K562 (cell line): ENCODE results near the gene CLCNKA. TPM values are rescaled to one million over a fixed set of nuclear protein-coding genes. Genes with fewer than 3 reads are reported as not detected.

Experiments used
- ATAC-seq: fragments of 200-7000 bp; cut with Tn5 transposase; 3 replicates; pipeline ENCODE4 v1.9.1; 2020; ENCODE audit warnings: moderate library complexity
- BruUV-seq: library from RNA; stranded (reverse); fragments of 400-500 nt; replicated peaks from 2 replicates; lab custom pipeline; 2021; lab: Mats Ljungman, UMichigan
- CTCF ChIA-PET: fragments of 300-600 bp; formaldehyde crosslinking; extraction: SDS; loops from one replicate; lab custom pipeline; 2021; ENCODE audit warnings: low intra/inter-chr PET ratio; lab: Yijun Ruan, JAX
- POLR2A ChIA-PET: fragments of 300-600, 350-650 bp; sonication (Branson Sonifier 250); formaldehyde crosslinking; extraction: SDS; loops from one replicate; lab custom pipeline; 2021; ENCODE audit warnings: antibody characterized with exemption, inconsistent platforms; lab: Yijun Ruan, JAX
- DNase-seq, 4 experiments: peaks; one replicate each; pipeline versions ENCODE4 v3.0.0 to v3.0.0-alpha.2; 2011 to 2018; ENCODE audit warnings: low spot score in 3 of 4, mixed read lengths in 3 of 4; ENCODE audit errors: extremely low read depth in 1 of 4
- FAIRE-seq: peaks from 2 replicates; lab custom pipeline; 2011; peaks lifted over from hg19 to GRCh38; lab: Jason Lieb, UNC
- H2AFZ ChIP-seq: 2 replicates; pipeline ENCODE4 v1.6.0; 2011; ENCODE audit warnings: low read depth, low read length, control low read depth, inconsistent platforms
- H3K27ac ChIP-seq: fragments of 200-600 bp; 3 replicates; pipeline ENCODE4 v1.8.0; 2011; ENCODE audit warnings: low read depth, mild to moderate bottlenecking, control low read depth, inconsistent platforms, low read length, moderate library complexity, mixed read lengths; ENCODE audit errors: extremely low read depth
- H3K27me3 ChIP-seq, 2 experiments: fragments of 300-600 bp in 1 of 2; 2 replicates in 1 of 2; 3 replicates in 1 of 2; pipeline versions ENCODE4 v1.6.0 to v1.8.0; 2011; ENCODE audit warnings: inconsistent platforms in 2 of 2, low read length in 2 of 2, mild to moderate bottlenecking in 1 of 2, mixed read lengths in 1 of 2, moderate library complexity in 1 of 2; ENCODE audit not compliant: control insufficient read depth in 2 of 2, insufficient read depth in 2 of 2
- H3K36me3 ChIP-seq: fragments of 300-600 bp; 3 replicates; pipeline ENCODE4 v1.8.0; 2011; ENCODE audit warnings: mild to moderate bottlenecking, low read length, inconsistent platforms; ENCODE audit not compliant: control insufficient read depth, insufficient read depth
- H3K4me1 ChIP-seq, 2 experiments: fragments of 200-600 bp in 1 of 2; replicated peaks in 1 of 2; 2 replicates in 1 of 2; 3 replicates in 1 of 2; pipeline versions ENCODE4 v1.5.1 to v1.8.0; 2011; ENCODE audit warnings: inconsistent platforms in 2 of 2, low read length in 2 of 2, mild to moderate bottlenecking in 1 of 2, mixed read lengths in 1 of 2, moderate library complexity in 1 of 2; ENCODE audit not compliant: control insufficient read depth in 2 of 2, insufficient read depth in 2 of 2
- H3K4me2 ChIP-seq: 2 replicates; pipeline ENCODE4 v1.6.1; 2011; ENCODE audit warnings: low read length, control low read depth, inconsistent platforms, mixed read lengths; ENCODE audit not compliant: insufficient read depth
- H3K4me3 ChIP-seq: fragments of 200-600 bp; sonication (generic), shearing (Covaris generic); 2 replicates; pipeline ENCODE4 v1.5.1; 2016; ENCODE audit warnings: control low read depth, inconsistent platforms
- H3K79me2 ChIP-seq: fragments of 200-600 bp; 3 replicates; pipeline ENCODE4 v1.8.0; 2011; ENCODE audit warnings: low read length, inconsistent platforms; ENCODE audit not compliant: control insufficient read depth, insufficient read depth
- H3K9ac ChIP-seq, 2 experiments: 2 replicates each; pipeline versions ENCODE4 v1.6.0 to v1.6.1; 2011; ENCODE audit warnings: low read depth in 2 of 2, low read length in 2 of 2, control low read depth in 1 of 2, inconsistent platforms in 1 of 2, mild to moderate bottlenecking in 1 of 2, mixed read lengths in 1 of 2; ENCODE audit not compliant: insufficient read depth in 1 of 2
- H3K9me1 ChIP-seq: one replicate; pipeline ENCODE4 v1.6.0; 2011; ENCODE audit warnings: inconsistent platforms, mild to moderate bottlenecking, low read length, moderate library complexity; ENCODE audit not compliant: control insufficient read depth, insufficient read depth
- H3K9me3 ChIP-seq: replicated peaks from 2 replicates; pipeline ENCODE4 v1.5.1; 2011; ENCODE audit warnings: low read depth, low read length, inconsistent platforms; ENCODE audit not compliant: control insufficient read depth, insufficient read depth
- H4K20me1 ChIP-seq: replicated peaks from 2 replicates; pipeline ENCODE4 v1.6.1; 2011; ENCODE audit warnings: low read length, inconsistent platforms, mixed read lengths; ENCODE audit not compliant: control insufficient read depth, insufficient read depth
- CBX5 ChIP-seq: IDR thresholded peaks from 2 replicates; pipeline ENCODE4 v1.6.1; 2014; ENCODE audit warnings: low read depth, borderline replicate concordance
- ETV1 ChIP-seq: fragments of 450-650 bp; conservative IDR thresholded peaks from 2 replicates; pipeline ENCODE4 v1.6.1; 2016; ENCODE audit warnings: missing genetic modification characterization, control low read depth, low read depth, missing compliant biosample characterization
- RBM25 ChIP-seq: fragments of 200-400 bp; formaldehyde crosslinking; IDR thresholded peaks from 2 replicates; pipeline ENCODE4 v1.6.1; 2018; ENCODE audit warnings: low read length, low read depth, moderate library complexity; ENCODE audit not compliant: severe bottlenecking
- RFX1 ChIP-seq: fragments of 450-650 bp; IDR thresholded peaks from 2 replicates; pipeline ENCODE4 v1.6.1; 2016; ENCODE audit warnings: mild to moderate bottlenecking, moderate library complexity
- ZNF121 ChIP-seq: sonication (generic); formaldehyde crosslinking; conservative IDR thresholded peaks from 2 replicates; pipeline ENCODE4 v1.8.0; 2022; ENCODE audit warnings: missing genetic modification reagents
- WGBS: fragments of 100-300 bp; shearing (Covaris generic); methylation state at CpG from one replicate; pipeline ENCODE4 v1.1.6; 2016; ENCODE audit warnings: low coverage, mixed read lengths; ENCODE audit not compliant: insufficient coverage; ENCODE audit errors: missing lambda C conversion rate; 5-methylcytosine and 5-hydroxymethylcytosine counted together
- in situ Hi-C: fragments of 300-500 bp; cut with MboI; formaldehyde crosslinking; loops from 4 replicates; pipeline ENCODE4 v1.15.0; 2018; ENCODE audit warnings: inconsistent platforms, mixed read lengths
- intact Hi-C: fragments of 100-400 bp; cut with micrococcal nuclease; formaldehyde crosslinking; loops from 2 replicates; pipeline ENCODE4 v1.14.2; 2022
- polyA plus RNA-seq, 8 experiments: library from polyadenylated mRNA; depleted of rRNA in 4 of 8; stranded (reverse) in 5 of 8; unstranded in 3 of 8; fragments of >200 nt; fragmentation: Nextera tagmentation in 2 of 8; fragmentation: Illumina TruSeq in 1 of 8; extraction: Ambion mirVana in 2 of 8; extraction: Trizol in 1 of 8; gene quantifications; 2 replicates each; pipeline versions ENCODE4 v1.2.1 to v1.2.3, GENCODE V29; 2011 to 2014; ENCODE audit warnings: inconsistent platforms in 1 of 8, missing spikeins in 1 of 8
- total RNA-seq, 7 experiments: library from RNA; depleted of rRNA in 6 of 7; stranded (reverse); fragments of >200 nt in 6 of 7; fragmentation: Illumina TruSeq in 2 of 7; extraction: Trizol in 2 of 7; gene quantifications; 2 replicates each; pipeline versions ENCODE4 v1.2.1 to v1.2.3, GENCODE V29; 2011 to 2021; ENCODE audit warnings: low replicate concordance in 1 of 7
- TF ChIP-seq, protein P1 (sequence below), 2 experiments: IDR thresholded peaks; 2 replicates each; pipeline ENCODE4 v1.6.1; 2012; ENCODE audit warnings: improper control_type of control experiment in 2 of 2, low read depth in 2 of 2, low read length in 2 of 2, borderline replicate concordance in 1 of 2

Gene CLCNKA
- total and polyA plus RNA-seq, 9 of the 15 experiments (the other 6 are each of a cell fraction or from before 2014, with no cell fraction given), result 0.03 to 0.37 (median 0.10) TPM; not detected in 3

DNA sequence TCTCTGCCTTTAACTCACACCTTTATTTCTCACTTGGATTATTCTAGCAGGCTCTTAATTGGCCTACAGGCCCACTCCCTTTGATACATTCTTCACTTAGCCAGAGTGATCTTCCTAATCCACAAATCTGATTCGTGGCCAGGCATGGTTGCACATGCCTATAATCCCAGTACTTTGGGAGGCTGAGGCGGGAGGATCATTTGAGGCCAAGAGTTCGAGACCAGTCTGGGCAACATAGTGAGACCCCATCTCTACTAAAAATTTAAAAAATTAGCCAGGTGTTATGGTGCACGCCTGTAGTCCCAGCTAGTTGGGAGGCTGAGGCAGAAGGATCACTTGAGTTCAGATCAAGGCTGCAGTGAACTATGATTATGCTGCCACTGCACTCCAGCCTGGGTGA is 48.1 kb upstream of the CLCNKA start:
- ATAC-seq (no peak), DNase-seq (no peak), FAIRE-seq (no peak)
- ChIA-PET POLR2A (interaction anchor here (0.7 to 2.3 kb wide), 3 partner anchors 14 to 180 kb away, joined by 3 to 7 read pairs (median 4); no protein-coding TSS in a partner anchor), CTCF (no interaction called here)
- H3K4me2 ChIP-seq, result no peak overlapping the region
- peaks cover 37% of the 10 kb centered on the region for H3K79me2 ChIP-seq
- no TSS peak for BruUV-seq
- H3K9ac ChIP-seq, result no peak overlapping the region
- in situ Hi-C loops (no loop called here), intact Hi-C loops (no loop called here)
- peaks cover 38% of the 10 kb centered on the region for H3K36me3 ChIP-seq
- WGBS, result 82% methylated on average over 4 of the region's 4 CpGs
- no peaks in the 10 kb centered on the region for H3K9me3 ChIP-seq
- no peaks in the 10 kb centered on the region for H3K27me3 ChIP-seq
- H3K27ac ChIP-seq, result no peak overlapping the region
- no peak overlapping the region for H3K4me3 ChIP-seq
- no peaks in the 10 kb centered on the region for H4K20me1 ChIP-seq
- H3K4me1 ChIP-seq, result peaks cover 11 to 14% of the 10 kb centered on the region in 2 experiments; a peak in 4 of 5 replicates
- no peaks in the 10 kb centered on the region for H3K9me1 ChIP-seq
- no peak for TF ChIP-seq CBX5
- TF ChIP-seq RFX1, result no peak
- peak; percentile 42 for TF ChIP-seq RBM25
- peak; percentile 85 for TF ChIP-seq ZNF121
- H2AFZ ChIP-seq, result no peak overlapping the region

DNA sequence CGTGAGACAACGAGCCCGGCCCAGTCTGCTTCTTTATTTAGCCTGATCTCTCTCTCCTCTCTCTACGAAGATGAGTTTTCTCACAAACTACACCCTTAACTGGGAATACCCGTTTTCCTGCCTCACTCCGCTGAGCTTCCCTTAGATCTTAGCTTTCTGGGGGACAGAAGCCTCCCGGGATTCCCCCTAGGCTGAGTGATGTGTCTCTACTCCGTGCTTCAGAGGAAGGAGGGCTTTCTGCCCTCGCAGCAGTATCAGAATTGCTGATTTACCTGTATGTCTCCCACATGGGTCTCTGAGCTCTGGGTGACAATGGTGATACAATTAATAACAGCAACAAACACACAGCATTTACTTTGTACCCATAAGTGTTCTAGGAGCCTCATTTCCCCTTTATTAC is 47.0 kb upstream of the CLCNKA start:
- in situ Hi-C loops, result no loop called here
- peak overlapping the region; percentile 78 for H3K27ac ChIP-seq

More for the DNA sequence above, 47.0 kb upstream of the CLCNKA start:
- FAIRE-seq, result no peak
- Histone ChIP-seq H3K4me3 (peak overlapping the region; percentile 82), H3K27me3 (no peaks in the 10 kb centered on the region), H3K4me1 (peaks cover 11 to 14% of the 10 kb centered on the region in 2 experiments; a peak in 4 of 5 replicates), H3K9me3 (no peaks in the 10 kb centered on the region), H3K9me1 (no peaks in the 10 kb centered on the region), H2AFZ (peak overlapping the region; percentile 58), H3K79me2 (peaks cover 37% of the 10 kb centered on the region), H4K20me1 (no peaks in the 10 kb centered on the region), H3K4me2 (peak overlapping the region; percentile 88), H3K36me3 (peaks cover 29% of the 10 kb centered on the region), H3K9ac (peak overlapping the region; percentile 73 to 94)
- WGBS, result 23% methylated on average over 9 of the region's 9 CpGs
- ChIA-PET CTCF (no interaction called here), POLR2A (interaction anchor here (0.5 to 1.5 kb wide), 7 partner anchors 11 to 1809 kb away, joined by 3 to 5 read pairs (median 4); no protein-coding TSS in a partner anchor)
- TF ChIP-seq ETV1 (tag), result no peak
- TF ChIP-seq, protein P1, sequence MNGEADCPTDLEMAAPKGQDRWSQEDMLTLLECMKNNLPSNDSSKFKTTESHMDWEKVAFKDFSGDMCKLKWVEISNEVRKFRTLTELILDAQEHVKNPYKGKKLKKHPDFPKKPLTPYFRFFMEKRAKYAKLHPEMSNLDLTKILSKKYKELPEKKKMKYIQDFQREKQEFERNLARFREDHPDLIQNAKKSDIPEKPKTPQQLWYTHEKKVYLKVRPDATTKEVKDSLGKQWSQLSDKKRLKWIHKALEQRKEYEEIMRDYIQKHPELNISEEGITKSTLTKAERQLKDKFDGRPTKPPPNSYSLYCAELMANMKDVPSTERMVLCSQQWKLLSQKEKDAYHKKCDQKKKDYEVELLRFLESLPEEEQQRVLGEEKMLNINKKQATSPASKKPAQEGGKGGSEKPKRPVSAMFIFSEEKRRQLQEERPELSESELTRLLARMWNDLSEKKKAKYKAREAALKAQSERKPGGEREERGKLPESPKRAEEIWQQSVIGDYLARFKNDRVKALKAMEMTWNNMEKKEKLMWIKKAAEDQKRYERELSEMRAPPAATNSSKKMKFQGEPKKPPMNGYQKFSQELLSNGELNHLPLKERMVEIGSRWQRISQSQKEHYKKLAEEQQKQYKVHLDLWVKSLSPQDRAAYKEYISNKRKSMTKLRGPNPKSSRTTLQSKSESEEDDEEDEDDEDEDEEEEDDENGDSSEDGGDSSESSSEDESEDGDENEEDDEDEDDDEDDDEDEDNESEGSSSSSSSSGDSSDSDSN (IDR thresholded peaks at IDR 0.05; ENCODE audit: borderline replicate concordance in 1 of 2, low read depth in 2 of 2, low read length in 2 of 2), result 0 out of 4 replicates have a peak, but pooled peaks of 1 of the 2 experiments have one; percentile 16
- intact Hi-C loops, result no loop called here
- ATAC-seq, result no peak
- peak in 1 of 4 experiments; percentile 20 for DNase-seq
- BruUV-seq, result TSS peak; percentile 61
